HG03103 (cell line): ENCODE results near the gene SH3BP4.

Source experiments
- ATAC-seq: cut with Tn5 transposase; IDR thresholded peaks from one replicate; pipeline ENCODE4 v1.9.1; 2021; ENCODE audit warnings: low read depth; ENCODE audit not compliant: unreplicated experiment

SH3BP4 gene

GRCh38 chr2:235032466-235032865 is 80.6 kb downstream of the SH3BP4 start:
- ATAC-seq = no peak

GRCh38 chr2:235032949-235033348 is 81.1 kb downstream of the SH3BP4 start:
- no peak for ATAC-seq

- ATAC-seq = no peak
Observed at GRCh38 chr2:235034265-235035118, 82.7 kb downstream of the SH3BP4 start.

GRCh38 chr2:235037604-235038166 is 85.9 kb downstream of the SH3BP4 start:
- no peak for ATAC-seq

- no peak for ATAC-seq
Observed at GRCh38 chr2:235041221-235041917, 89.6 kb downstream of the SH3BP4 start.

GRCh38 chr2:235041918-235042575 is 90.2 kb downstream of the SH3BP4 start:
- ATAC-seq = no peak

GRCh38 chr2:235042576-235043515 is 91.0 kb downstream of the SH3BP4 start:
- no peak for ATAC-seq

- no peak for ATAC-seq
Observed at GRCh38 chr2:235043762-235044500, 92.1 kb downstream of the SH3BP4 start.

- ATAC-seq = no peak
Observed at GRCh38 chr2:235044501-235045271, 92.9 kb downstream of the SH3BP4 start.

GRCh38 chr2:235045336-235045972 is 93.6 kb downstream of the SH3BP4 start:
- ATAC-seq = peak; percentile 81

GRCh38 chr2:235045973-235046343 is 94.1 kb downstream of the SH3BP4 start:
- no peak for ATAC-seq

- ATAC-seq = no peak
Observed at GRCh38 chr2:235046589-235046988, 94.8 kb downstream of the SH3BP4 start.

- ATAC-seq = no peak
Observed at GRCh38 chr2:235047171-235048160, 95.6 kb downstream of the SH3BP4 start.

- ATAC-seq = no peak
Observed at GRCh38 chr2:235048549-235048948, 96.7 kb downstream of the SH3BP4 start.

- ATAC-seq = no peak
Observed at GRCh38 chr2:235049069-235049468, 97.3 kb downstream of the SH3BP4 start.

GRCh38 chr2:235049719-235050118 is 97.9 kb downstream of the SH3BP4 start:
- ATAC-seq = no peak

- no peak for ATAC-seq
Observed at GRCh38 chr2:235050980-235051351, 99.1 kb downstream of the SH3BP4 start.
